ENCODE data around the gene GPR162.

Gene GPR162, protein sequence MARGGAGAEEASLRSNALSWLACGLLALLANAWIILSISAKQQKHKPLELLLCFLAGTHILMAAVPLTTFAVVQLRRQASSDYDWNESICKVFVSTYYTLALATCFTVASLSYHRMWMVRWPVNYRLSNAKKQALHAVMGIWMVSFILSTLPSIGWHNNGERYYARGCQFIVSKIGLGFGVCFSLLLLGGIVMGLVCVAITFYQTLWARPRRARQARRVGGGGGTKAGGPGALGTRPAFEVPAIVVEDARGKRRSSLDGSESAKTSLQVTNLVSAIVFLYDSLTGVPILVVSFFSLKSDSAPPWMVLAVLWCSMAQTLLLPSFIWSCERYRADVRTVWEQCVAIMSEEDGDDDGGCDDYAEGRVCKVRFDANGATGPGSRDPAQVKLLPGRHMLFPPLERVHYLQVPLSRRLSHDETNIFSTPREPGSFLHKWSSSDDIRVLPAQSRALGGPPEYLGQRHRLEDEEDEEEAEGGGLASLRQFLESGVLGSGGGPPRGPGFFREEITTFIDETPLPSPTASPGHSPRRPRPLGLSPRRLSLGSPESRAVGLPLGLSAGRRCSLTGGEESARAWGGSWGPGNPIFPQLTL

DNA sequence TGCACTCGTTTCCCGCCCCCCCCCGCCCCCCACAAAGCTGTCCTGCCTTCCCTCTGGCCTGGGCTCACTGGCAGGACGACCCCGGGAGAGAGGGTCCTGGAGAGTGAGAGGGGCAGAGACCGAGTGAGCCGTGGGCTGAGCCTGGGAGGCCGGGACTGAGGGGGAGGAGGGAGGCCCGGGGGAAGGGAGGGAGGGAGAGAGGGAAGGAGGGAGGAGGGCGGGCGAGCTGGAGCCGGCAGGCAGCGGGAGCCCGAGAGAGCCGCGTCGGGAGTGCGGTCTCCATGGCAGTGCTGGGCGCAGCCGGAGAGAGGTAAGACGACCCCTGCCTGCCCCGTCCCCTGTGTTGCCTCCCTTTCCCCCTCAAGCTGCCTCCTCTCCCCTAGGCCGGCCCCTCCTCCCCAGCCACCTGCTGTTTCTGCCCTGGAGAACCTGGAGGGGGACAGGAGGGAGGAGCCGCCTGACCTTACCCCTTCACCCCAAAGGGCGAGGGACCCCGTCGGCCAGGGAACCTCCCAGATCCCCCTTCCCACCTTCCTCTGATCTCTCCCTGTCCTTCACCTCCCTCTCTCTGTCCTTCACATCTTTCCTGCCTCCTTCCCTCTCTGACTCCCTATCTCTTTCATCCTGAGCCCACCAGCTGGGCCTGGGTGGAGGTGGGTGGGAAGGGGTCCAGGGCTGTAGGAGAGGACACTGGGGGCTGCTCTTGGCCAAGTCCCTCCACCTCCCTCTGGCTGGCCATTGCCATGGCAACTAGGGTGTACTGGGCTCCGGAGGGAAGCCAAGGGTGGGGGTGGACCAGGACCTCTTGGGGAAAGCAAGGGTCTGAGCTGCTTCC lies at the start of gene GPR162:
TSS of gene GPR162 (plus strand) at position 231 of the 835 bp plus-strand sequence. CDS start 2,078 bp downstream, outside the sequence.
- peak; percentile 10 for DNase-seq

DNA sequence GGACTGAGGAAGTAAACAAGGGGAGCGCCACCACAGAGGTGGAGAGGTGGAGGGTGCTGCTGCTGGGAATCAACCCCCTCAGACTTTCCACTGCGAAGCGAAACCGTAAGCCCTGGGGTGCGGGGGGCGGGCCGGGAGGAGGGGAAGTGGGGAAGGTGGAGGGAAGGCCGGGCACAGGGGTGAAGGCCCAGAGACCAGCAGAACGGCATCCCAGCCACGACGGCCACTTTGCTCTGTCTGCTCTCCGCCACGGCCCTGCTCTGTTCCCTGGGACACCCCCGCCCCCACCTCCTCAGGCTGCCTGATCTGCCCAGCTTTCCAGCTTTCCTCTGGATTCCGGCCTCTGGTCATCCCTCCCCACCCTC lies 49.3 kb upstream of the GPR162 start, which contains the start of gene LAG3:
TSS of gene LAG3 (plus strand) at position 190 of the 365 bp plus-strand sequence. CDS start 333 bp downstream, outside the sequence.
- DNase-seq = no peak

DNA sequence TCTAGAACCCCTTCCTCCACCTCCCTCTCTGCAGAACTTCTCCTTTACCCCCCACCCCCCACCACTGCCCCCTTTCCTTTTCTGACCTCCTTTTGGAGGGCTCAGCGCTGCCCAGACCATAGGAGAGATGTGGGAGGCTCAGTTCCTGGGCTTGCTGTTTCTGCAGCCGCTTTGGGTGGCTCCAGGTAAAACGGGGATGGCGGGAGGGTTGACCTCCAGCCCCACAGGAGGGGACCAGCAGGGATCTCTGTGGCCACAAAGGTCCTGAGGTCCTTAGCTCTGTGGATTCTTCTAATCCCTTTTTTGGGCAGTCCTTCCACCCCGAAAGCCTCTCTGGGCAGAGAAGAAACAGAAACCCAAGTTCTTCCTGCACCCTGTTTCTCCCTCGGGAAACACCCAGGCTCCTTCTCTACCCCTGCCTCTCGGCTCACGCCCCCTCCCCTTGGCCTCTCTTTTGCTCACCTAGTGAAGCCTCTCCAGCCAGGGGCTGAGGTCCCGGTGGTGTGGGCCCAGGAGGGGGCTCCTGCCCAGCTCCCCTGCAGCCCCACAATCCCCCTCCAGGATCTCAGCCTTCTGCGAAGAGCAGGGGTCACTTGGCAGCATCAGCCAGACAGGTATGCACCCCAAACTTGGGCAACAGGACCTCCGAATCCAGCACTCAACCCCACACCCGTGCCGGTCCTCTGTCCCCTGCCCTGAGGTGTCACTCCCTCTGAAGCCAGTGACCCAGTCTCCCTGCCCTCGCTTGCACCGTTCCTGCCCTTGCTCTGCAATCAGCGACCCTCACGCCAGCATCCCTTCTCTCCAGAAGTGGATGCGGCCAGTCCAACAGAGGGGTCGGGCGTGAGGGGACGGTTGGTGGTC lies 48.7 kb upstream of the GPR162 start:
- no peak for DNase-seq

DNA sequence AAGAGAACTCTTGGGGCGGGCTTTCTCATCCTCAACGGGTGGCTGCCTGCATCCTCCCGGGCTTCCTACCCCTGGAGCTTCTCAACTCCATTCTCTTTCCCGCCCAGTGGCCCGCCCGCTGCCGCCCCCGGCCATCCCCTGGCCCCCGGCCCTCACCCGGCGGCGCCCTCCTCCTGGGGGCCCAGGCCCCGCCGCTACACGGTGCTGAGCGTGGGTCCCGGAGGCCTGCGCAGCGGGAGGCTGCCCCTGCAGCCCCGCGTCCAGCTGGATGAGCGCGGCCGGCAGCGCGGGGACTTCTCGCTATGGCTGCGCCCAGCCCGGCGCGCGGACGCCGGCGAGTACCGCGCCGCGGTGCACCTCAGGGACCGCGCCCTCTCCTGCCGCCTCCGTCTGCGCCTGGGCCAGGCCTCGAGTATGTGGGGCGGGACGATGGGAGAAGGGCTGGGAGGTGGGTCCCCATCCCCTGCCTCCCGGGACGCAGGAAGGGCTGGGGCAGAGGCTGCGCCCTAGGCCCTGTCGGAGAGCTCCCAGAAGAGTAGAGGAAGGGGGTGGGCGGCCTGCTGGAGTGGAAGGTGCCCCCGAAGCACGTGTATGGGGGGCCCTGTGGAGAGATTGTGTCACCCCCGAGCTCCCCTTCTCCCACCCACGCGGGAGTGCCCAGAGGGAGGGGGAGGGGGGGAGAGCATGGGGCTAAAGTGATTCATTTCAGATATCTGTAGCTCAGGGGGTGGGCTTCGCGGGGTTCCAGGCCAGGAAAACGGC lies 47.9 kb upstream of the GPR162 start:
- no peak for DNase-seq

DNA sequence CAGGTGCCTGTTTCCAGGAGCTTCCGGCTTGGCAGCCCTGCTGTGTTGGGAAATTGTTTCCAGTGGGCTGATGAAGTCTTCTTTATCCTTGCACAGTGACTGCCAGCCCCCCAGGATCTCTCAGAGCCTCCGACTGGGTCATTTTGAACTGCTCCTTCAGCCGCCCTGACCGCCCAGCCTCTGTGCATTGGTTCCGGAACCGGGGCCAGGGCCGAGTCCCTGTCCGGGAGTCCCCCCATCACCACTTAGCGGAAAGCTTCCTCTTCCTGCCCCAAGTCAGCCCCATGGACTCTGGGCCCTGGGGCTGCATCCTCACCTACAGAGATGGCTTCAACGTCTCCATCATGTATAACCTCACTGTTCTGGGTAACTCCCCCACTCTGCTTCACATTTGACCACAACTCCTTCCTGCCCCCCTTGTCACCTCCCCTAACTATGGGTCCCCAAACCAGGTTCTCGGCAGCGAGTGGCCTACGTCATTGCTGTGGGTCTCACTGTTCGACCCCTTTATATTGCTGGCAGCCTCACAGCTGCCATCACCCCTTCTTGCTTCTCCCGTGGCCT lies 47.0 kb upstream of the GPR162 start:
- DNase-seq = no peak

DNA sequence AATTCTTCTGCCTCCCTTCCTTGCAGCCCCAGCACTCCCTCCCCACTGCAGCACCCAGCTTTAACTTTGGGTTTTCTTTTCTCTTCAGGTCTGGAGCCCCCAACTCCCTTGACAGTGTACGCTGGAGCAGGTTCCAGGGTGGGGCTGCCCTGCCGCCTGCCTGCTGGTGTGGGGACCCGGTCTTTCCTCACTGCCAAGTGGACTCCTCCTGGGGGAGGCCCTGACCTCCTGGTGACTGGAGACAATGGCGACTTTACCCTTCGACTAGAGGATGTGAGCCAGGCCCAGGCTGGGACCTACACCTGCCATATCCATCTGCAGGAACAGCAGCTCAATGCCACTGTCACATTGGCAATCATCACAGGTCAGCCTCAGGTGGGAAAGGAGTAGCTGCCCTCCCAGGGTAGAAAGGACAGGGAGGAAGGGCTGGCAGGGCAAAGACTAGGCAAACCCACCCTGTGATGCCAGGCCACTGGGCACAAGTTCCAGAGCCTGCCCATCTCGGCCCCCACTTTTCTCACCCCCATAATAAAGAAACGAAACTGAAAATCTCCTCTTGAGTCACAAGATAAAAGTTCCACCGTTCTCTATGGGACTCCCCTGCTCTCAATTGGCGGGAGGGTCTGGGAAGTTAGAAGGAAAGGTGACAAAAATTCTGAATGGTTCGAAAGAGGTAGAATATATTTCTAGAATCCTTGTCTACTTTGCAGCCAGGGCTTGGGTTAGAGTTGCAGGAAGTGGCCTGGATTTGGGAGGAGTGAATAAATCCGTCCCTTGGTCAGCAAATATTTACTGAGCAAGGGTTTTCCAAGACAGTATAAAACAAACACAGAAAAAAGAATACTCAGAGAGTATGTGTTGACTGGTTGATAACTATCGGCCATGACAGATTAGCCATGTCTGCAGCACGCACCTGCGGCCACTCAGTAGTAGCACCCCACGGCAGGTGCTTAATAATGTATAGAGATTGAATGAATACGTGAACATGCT lies 46.1 kb upstream of the GPR162 start:
- DNase-seq = no peak

DNA sequence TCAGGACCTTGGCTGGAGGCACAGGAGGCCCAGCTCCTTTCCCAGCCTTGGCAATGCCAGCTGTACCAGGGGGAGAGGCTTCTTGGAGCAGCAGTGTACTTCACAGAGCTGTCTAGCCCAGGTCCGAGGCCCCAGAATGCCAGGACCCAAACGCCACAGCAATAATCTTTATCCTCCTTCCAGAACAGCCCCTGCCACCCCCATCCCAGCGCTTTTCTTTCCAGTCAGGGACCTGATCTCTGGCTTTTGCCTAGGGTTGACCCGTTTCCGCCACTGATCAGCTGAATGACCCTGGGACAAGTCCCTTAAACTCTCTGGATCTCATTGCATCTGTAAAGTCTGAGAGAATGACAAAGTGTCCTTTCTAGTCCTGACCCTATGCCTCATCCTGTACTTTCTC lies 44.2 kb upstream of the GPR162 start:
- no peak for DNase-seq

DNA sequence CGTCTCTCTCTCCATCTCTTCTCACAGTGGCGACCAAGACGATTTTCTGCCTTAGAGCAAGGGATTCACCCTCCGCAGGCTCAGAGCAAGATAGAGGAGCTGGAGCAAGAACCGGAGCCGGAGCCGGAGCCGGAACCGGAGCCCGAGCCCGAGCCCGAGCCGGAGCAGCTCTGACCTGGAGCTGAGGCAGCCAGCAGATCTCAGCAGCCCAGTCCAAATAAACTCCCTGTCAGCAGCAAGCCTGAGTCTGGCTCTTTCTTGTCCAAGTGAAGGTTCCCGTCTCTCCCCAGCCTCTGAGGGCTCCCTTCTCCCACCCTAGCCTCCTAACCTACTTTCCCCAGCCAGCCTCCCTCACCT lies 43.4 kb upstream of the GPR162 start:
- no peak for DNase-seq

DNA sequence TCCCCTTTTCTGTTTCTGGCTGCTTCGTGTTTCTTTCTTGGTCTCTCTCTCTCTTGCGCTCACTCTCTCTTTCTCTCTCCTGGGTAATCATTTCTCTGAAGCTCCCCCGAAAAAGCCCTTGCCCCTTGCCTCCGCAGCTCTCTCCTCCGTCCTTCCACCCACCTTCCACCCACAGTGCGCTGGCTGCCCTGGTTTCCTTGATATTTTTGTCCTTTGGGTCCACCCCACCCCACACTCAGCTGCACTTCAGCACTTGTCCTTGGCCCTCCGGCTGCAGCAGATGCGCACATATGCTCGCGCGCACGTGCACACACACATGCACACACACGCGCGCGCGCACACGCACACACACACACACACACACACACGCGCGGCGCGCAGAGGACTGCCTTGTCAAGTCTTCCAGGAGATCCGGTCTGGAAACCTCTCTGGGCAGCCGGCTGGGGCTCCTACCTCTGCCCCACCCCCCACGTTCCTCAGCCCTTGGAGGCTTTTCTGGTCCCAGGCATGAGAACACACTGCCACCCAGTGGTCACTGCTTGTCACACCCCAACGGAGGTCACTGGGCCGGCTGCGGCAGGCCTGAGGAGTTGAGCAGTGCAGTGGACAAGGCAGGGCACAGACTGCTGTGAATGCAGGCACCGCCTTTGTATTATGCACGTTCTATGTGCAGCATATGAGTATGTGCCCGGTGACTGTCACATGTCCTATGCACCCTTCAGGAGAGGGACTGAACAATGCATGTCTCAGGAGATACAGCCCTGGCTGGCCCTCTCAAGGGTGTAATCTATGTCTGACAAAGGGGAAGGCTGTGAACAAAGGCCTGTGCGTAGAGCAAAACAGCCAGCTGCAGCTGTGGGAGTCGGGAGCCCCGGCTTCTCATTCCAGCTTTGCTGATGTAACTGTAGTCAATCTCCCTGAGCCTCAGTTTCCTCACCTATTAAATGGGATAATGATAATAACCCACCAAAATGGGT lies 42.8 kb upstream of the GPR162 start:
- DNase-seq = peak; percentile 77

DNA sequence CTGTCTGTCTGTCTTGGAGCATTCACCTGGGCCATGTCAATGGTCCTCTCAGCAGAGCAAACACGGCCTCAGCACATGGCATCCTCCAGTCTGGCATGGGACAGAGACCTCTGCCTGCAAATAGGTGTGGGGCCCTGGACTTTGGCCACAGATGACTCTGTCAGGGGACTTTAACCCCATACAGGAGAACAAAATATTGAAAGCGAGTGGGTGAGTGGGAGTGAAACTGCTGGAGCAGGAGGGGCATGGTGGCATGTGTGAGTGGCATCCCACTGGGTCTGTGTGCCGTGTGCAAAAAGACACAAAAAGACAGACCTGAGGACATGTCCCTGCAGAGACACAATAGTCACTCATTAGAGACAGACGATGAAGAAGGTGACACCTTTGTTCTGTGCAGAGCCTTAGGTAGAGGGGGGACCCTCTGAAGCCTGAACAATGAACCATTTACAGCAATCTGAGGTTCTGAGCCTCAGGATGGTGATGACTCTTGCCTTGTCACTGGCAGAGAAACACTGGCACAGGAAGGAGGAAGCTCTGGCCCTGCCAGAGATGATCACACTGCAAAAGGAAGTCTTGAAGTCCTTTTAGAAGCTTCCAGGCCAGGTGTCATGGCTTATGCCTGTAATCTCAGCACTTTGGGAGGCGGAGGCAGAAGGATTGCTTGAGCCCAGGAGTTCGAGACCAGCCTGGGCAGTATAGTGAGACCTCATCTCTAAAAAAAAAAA lies 41.8 kb upstream of the GPR162 start:
- DNase-seq = no peak

DNA sequence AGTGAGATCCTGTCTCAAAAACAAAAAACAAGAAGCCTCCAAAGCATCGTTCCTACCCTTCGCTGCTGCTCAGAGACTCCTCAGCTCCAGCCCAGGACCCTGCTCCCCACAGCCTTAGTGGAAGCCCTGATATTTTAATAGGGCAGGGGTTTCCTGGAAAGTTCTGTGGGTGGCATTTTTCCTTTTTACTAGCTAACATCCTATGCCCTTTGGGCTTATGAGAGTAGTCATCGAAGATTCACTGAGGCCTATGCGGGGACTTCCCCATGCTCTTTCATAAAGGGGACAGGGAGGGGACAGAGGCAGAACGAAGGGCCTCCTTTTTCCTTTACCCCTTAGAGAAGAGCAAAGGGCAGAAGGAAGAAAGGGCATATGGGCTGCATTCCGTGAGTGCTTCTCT lies 41.0 kb upstream of the GPR162 start:
- no peak for DNase-seq

DNA sequence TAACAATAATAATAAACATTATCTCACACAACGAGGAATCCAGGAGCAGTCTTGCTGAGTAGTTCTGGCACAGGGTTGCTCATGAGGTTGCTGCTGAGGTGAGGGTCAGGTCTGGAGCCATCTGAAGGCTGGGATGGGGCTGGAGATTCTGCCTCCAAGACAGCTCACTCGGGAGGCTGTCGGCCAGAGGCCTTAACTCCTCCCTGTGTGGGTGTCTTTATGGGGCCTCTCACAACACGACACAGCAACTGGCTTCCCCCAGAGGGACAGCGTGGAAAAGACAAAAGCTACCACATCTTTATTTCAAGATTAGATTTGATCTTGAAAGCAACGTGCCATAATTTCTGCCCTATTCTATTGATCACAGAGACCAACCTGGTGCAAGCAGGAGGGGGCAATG lies 39.5 kb upstream of the GPR162 start:
- DNase-seq = no peak

DNA sequence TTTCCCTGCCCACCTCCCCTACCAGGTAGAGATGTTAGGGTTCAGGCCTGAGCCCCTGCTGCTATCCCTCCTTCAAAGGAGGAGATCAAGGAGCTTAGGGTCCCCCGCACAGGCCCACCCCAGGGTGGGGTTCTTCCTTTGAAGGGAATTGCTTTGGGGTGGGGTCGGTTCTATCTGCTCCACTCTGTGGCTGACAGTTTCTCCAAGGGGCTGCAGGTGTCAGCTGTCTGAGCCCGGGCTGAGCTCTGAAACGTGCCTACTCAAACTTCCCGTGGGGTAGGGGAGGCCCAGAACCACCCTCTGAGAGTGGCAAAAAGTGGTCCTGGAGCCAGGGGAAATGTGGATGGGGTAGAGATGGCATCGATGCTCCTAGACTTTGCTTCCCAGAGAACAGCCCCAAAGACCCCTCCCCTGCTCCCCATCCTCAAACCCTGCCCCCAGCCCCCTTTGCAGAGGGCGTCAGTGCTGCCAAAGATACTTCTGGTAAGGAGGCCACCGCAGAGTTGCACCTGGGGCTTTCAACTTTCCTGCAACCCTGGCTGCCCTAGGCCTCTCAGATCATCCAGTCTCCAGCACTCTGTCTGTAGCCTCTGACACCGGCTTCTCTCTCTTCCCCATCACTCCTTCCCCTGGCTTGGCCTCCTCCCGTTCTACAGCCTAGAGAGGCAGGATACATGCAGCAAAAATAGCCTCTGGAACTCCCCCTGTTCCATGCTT lies 38.6 kb upstream of the GPR162 start:
- no peak for DNase-seq

DNA sequence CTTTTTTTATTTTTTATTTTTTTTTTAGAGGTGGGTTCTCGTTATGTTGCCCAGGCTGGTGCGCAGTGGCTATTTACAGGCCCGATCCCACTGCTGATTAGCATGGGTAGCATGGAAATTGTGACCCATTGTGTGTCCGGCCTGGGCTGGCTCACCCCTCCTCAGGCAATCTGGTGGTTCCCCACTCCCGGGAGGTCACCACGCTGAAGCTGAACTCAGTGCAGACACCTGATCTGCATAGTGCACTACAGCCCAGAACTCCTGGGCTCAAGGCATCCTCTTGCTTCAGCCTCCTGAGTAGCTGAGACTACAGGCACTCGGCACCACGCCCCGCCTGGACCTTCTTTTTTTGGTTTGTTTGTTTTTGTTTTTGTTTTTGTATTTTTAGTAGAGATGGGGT lies 37.8 kb upstream of the GPR162 start:
- no peak for DNase-seq

DNA sequence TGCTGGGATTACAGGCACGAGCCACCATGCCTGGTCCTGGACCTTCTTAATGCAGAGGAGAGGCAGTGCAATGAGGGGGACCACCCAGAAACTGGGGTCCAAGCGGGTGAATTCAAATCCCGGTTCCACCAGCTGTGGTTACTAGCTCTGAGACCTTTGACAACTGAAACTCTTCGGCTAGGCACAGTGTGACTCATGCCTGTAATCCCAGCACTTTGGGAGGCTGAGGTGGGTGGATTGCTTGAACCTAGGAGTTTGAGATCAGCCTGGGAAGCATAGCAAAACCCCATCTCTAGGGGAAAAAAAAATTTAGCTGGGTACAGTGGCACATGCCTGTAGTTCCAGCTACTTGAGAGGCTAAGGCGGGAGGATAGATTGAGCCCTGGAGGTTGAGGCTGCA lies 37.3 kb upstream of the GPR162 start:
- no peak for DNase-seq

DNA sequence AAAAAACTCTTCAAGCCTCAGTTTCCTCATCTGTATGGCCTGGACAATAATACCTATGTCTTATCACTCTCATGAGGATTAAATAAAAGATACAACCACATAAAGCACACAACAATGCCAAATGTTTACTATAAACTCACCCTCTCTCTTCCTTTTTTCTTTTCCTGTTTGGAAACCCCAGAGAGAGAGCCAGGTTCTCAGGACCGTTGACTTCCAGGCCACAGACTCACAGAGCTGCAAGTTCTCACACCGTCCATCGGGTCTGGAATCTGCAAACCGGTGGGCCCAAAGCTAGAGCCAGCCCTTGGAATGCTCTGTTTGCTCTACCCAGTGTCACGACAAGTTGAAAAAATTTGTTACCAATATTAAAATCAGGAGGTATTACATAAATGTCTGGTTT lies 36.9 kb upstream of the GPR162 start:
- no peak for DNase-seq

DNA sequence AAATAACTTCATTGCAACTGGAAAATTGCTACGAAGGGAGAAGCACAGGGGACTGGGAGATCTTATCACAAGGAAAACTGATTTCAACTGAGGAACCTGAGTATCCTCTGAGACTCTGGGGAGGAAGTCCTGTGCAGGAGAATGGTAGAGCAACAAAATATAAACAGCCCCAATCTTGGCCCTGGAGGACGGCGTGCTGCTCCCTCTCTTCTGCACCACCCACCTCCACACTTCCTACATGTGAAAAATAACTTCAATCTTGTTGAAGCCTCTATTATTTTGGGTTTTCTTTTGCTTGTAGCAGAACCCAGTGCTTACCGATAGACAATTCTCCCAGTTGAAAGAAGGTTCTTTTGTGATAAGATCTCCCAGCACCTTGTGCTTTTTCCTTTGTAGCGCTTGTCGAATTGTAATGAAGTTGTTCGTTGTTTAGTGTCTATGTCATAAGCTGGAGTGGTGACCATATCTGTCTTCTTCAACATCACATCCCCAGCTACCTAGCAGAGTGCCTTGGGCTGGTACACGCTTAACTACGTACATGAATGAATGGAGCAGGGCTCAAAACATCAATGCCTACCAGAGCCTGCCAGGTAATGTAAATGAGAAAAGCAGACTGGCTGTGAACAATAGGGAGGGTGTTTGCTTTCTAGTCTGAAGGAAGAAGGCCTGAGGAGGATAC lies 35.1 kb upstream of the GPR162 start:
- no peak for DNase-seq
